ENCODE results near the gene ADM2.

Gene ADM2

DNA sequence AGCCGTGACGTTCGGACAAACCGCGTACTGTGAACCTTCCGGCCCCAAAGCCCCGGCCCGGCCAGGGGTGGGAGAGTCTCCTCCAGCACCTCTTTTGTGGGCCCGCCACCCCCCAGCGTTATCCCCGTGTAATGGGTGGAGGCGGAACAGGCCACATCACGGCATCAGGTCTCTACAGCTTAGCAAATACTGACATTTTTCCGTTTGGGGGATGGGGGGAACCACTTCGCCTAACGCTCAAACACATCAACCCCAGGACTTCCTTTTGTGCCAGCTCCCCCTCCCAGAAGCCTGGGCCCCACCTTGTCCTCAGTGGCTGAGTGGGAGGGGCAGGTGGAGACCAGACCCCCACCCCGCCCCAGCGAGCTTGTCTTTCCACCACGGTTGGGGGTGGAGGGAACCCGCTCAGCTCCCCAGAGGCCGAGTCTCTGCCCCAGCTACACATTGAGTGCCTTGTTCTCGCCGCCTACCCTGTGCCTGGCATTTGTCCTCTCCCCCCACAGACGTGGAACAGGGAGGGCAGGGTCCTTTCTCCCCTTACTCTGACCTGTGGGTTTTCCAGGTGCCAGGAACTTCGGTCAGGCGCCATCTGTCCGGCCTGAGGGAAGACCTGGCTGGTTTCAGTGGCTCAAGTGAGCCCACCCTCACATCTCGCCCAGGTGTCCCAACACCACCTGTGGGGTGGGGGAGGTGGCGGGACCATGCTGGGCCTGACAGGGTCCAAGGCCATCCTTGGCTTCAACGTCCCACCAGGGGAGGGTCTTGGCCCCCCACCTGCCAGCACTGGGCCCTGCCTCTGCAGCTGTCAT, 36.1 kb upstream of the ADM2 start:
- peak; percentile 30 for DNase-seq (ENCODE audit: low read depth)

DNA sequence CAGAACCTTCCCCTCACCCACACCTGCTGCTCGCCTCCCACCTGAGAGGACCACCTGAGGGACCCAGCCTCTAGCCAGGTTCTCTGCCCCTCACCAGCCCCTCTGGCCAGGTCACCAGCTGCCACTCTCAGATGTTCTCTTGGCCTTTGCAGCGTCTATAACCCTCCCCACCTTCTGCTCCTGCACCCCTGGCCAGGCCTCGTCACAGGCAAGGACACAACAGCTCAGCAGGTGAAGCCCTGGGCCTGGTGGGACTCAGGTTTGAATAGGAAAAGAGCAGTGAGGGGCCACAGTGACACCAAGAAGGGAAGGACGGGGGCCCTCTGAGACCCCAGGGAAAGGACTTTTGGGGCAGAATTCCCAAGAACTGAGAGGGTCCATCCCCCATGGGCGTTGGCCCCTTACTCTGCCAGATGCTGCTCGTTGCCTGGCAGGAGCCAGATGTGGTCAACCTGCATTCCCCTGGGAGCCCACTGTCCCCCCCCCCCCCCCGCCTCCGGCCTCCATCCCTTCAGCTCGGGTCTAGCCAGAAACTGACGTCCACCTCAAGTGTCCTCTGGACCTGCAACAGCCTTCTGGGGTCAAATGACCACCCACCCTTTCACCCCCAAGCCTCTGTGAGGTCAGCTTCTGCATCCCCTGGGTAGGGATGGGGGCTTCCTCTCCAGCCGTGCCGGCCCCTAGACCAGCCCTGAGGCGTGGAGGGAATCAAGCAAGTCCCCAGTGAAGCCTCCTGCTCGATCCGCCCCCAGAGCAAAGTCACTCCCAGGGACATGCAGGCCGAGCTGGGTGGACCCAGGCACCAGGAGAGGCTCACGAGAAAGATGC, 35.2 kb upstream of the ADM2 start:
- no peak for DNase-seq (ENCODE audit: low read depth)

DNA sequence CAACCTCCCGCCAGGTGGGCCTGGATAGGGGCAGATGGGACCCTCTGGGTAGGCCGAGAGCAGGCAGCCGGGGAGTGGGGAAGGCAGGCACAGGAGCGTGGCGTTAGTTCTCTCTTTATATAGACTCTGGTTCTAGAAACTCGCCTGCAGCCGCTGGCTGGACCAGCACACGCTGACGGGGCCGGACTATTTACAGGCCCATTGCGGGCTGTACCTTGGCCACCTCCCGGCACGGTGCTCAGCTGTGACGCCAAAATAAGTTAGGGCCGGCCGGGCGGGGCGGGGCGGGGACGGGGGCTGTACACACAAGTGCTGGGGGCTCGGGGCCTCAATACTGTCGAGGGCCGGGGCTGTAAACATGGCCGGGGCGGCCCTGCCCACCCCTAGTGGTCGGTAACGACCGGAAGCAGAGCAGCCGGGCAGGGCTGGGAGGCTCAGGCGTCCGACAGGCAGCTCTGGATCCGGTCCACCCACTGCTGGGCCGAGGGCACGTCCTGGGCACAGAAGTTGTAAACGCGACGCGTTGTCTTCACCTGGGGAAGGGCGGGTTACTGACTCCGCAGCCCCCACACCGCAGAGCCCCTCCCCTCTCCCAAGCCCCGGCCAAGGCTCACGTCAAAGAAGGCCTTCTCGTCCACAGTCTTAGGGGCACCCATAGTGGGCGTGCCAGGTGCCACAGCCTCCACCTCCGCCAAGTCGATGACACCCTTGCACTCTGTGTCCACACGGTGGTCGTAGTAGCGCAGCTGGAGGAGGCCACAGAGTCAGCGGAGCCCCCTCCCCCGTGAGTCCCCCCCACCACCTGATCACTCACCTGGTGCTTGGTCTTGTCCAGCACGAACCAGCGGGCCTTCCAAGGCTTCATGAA, 34.4 kb upstream of the ADM2 start:
- no peak for DNase-seq (ENCODE audit: low read depth)

DNA sequence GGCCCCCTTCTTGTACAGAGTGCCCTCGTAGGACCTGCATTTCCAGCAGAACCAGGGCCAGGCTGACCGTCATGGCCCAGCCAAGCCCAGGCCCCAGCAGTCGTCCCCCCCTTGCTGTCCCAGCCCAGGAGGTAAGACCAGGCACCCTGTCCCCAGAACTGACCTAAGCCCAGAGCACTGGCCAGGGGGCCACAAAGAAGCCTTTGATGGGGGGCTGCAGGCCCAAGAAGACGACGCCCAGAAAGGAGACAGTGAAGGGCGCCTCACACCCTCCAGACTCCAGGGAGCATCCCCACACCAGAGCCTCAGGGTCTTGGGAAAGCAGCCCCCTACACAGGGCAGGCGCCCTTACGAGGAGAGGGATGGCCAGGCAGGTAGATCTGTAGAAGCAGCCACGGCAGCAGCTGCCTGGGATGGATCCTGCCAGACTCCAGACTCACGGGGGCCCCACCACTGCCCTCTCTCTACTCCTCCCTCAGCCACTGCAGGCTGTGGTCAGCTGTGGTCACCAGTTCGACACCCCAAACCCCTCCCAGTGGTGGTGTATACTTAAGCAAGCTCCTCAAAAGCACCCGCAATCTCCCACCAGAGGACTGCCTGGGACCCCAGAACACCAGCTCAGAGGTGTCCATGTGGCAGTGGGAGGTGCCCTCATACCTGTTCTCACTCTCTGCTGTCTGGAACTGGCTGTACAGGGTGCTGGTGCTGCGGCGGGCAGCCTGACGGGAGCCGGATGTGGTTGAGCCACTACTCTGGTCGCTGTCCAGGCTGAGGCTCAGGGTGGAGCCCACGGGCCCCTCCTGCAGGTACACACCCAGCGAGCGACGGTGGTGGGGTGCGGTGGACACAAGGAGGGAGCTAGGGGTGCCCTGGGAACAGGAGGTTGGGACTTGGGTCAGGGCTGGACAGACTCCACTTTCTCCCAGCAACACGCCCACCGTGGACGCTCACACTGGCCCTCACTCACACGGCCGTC, 33.5 kb upstream of the ADM2 start:
- DNase-seq (ENCODE audit: low read depth), result no peak

DNA sequence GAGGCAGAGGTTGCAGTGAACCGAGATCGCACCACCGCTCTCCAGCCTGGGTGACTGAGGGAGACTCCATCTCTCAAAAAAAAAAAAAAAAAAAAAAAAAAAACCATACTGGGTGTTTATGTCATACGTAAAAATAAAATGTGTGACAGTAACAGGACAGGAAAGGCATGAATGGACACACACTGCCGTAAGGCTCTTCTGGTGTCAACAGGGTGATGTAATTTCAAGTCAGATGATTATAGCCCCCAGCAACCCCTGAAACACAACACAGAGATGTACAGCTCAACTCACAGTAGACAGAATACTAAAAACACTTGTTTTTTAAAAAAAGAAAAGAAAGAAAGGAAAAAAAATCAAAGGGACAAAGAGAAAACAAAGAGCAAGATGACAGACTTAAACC, 28.7 kb upstream of the ADM2 start:
- no peak for DNase-seq (ENCODE audit: low read depth)

DNA sequence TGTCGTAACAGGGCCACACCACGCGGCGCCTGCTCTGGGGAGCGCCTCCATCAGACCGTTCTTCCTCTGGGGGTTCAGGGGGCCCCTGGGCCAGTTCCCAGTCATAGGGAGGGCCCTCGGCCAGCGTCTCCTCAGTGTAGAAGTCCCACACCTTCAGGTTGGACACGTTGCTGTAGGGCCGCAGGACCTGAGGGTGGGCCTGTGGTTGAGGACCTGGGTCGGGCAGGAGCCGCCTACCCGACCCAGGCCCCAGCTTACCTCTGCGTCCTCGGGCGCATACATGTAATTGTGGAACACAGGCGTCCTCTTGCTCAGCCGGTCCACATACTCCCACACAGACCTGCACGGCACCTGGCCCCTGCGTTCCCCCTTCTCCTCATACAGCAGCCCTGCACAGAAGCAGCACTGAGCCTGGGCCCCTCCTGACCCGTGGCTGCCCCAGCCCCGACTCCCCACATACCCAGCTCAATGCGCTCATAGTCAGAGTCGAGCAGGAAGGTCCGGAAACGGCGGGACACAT, 26.7 kb upstream of the ADM2 start:
- DNase-seq (ENCODE audit: low read depth), result no peak

DNA sequence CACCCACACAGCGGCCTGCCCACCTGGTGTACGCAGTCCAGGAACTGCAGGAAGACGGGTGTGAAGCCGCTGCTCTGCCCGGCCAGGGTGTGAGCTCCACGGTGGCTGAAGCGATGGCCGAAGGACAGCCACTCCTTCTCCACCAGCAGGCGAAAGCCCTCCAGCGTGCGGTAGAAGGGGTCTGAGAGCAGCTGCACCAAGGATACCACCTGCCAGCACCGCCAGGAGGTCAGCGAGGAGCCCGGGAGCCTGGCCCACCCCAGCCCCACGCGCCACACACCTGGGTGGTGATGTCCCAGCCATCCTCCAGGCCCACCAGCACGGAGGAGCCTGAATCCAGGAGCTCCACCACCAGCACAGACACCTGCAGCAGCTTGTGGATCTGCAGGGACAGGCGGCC, 26.1 kb upstream of the ADM2 start:
- DNase-seq (ENCODE audit: low read depth), result no peak

DNA sequence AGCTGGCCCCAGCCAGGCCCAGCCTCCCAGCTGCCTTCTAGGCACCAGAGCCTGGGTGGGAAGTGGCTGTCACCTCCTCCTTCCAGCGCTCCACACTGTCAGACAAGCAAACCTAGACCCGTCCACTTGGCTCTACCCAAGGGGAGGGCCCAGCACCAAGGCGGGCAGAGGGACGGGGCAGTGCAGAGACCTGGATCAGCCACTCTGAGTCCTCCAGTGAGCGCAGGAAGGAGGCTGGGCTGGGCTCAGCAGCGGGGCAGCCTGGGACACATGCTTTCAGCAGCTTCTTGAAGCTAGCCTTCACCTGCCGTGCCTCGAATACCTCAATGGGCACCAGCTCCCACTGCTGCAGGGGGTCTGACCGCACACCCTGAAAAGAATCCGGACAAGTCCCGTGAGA, 25.3 kb upstream of the ADM2 start:
- DNase-seq (ENCODE audit: low read depth), result no peak

DNA sequence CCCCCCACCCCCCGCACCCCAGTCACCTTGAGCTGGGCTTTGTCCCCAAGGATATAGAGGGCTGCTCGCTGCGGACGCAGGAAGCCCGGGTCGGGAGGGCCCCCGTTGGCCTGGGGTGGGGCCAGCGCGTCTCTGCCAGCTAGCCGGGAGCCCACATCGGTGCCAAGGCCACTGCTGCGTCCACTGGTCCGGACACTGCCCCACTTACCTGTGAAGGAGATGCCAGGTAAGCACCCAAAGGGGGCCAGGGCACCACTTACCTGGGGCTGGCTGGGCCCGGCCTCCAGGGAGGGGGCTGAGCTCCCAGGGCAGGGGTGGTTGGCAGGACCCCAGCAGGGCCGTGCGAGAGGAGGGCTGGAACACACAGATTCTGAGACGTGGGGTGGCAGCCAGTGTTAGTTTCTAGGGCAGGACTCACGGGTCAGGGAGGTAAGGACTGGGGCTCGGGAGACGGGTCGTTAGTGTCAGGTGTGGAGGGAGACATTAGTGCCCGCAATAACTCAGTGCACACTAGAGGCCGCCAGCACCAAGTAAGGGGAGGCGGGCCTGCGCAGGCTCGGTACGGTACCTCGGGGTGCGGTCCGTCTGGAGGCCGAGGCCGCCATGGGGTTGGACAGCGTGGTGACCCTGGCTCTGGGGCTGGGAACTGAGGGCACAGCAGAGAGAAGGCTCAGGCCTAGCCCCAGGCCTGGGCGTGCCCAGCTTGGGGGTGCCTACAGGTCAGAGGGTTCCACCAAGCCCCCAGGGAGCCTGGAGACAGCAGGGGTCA, 24.7 kb upstream of the ADM2 start:
- DNase-seq (ENCODE audit: low read depth), result no peak

DNA sequence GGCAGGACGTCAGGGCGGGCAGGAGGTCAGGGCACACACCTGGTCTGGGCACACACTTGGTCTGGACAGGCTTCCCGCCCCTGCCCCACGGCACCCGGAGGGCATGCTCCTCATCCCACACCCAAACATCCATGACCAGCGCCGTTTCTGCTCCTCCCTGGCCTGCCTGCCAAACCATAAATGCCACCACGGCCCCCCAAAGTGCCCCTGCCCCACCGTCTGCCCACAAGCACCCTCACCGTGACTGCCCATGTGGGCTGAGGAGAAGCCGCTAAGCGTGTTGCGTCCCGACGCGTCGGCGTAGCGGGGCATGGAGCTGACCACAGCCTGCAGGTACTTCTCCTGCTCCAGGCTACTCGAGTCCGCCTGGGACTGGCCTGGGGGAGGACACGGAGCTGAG, 22.3 kb upstream of the ADM2 start:
- no peak for DNase-seq (ENCODE audit: low read depth)

DNA sequence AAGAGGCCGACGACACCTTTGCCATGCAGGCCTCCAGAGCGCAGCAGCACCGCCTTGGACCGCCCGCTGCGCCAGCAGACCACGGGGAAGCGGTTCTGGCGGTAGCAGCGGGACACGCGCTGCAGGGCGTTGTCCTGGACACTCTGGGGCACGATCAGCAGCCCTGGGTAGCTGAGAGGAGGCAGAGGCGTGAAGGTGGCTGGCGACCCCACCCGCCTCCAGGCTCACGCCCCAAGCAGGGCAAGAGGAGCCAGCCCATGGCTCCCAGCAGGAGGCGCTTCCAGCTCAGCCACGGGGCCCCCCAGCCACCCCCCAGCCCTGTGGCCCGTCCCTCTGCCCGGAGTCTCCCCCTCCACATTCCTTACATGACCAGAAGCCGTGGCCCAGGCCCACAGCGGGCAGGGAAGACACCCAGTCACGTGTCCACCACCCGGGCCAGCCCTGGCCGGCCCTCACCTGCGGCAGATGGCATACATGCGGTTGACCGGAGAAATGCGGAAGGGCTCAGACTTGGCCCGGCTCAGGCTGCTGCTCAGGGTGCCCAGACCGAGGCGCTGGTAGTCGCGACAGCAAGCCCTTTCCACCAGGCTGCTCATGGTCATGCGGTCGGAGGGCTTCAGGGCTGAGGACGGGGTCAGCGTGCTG, 21.7 kb upstream of the ADM2 start:
- no peak for DNase-seq (ENCODE audit: low read depth)

DNA sequence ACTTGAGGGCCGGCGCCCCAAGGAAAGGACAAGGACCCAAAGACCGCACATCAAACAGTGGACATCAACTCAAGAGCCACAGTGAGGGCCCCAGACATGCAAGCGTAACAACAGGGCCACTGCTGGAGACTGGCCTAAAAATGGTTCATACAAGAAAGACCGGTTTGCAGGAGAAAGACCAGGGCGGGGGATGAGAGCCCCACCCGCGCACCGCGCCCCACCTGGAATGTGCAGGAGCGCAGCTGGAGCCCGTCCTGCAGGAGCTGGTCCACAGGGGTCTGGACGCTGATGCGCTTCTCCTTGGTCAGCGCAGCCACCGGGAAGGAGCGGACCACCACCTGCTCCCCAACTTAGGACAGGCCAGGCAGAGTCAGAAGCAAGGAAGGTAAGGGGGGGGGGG, 20.4 kb upstream of the ADM2 start:
- no peak for DNase-seq (ENCODE audit: low read depth)

DNA sequence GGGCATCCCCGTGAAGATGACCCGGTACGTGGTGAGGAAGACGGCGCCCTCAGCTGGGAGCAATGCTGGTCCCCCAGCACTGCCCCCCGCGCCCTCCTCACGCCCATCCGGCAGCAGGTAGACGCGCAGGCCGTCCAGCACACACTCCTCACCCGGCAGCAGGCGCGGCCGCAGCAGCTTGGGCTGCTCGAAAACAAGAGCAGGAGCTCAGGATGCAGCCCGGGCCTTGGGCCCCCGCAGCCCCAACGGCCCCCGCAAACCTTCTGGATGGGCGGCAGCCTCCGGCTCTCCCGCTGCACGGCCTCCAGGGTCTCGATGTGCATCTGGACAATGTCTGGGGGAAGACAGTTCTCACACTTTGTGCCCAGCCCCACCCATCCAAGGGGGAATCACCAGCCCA, 19.8 kb upstream of the ADM2 start:
- no peak for DNase-seq (ENCODE audit: low read depth)

DNA sequence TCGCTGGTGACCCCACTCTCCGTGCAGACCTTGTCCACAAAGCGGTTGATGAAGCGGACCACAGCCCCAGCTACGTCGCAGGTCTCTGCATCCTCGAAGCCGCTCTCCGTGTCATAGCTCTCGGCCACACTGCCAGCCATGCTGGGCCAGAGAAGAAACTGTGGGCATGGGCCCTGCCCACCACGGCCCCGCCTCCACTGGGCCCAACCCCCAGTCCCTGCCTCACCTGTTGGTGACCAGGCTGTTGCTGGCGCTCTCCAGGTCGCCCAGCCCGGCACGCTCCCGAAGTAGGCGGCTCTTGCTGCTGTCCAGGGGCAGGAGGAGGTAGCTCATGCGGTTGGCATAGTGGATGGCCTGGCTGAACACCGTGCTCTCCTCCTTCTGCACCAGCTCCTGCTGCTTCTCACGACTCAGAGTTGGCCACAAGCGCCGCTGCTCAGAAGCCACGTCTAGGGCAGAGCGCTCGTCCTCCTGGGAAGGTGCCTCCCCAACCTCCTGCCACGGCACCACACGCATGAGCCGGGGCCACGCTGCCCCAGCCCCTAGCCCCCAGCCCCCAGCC, 19.3 kb upstream of the ADM2 start:
- DNase-seq (ENCODE audit: low read depth), result no peak

DNA sequence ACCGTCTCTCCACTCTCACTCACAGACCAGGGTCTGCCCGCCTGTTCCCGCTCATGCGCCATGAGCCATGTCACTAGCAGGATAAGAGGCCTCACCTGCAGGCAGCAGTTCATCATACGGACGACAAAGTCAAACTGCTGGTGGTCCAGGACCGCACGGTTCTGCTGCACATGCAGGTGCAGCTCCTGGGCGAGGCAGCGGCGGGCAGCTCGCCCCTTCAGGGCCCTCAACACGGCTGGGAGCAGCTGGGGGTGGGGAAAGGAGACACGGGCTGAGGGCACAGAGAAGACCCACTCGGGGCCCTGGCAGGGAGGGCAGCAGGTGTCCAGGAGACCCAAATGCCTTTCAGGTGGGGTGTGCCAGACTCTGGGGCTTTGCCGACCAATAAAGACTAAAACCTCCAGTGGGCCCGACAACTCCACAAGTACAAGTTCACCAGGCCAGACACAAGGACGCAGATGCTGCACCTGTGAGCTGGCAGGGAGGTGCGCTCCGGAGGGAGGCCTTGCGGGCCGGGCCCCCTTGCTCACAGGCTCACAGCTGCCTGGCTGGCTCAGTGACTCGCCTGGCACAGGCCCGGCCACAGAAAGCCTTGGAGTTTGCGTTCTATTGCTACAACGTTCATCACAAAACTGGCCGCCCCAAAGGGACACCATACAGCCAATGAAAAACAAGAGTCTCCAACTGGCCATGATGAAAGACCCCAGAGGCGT, 18.0 kb upstream of the ADM2 start:
- DNase-seq (ENCODE audit: low read depth), result no peak

DNA sequence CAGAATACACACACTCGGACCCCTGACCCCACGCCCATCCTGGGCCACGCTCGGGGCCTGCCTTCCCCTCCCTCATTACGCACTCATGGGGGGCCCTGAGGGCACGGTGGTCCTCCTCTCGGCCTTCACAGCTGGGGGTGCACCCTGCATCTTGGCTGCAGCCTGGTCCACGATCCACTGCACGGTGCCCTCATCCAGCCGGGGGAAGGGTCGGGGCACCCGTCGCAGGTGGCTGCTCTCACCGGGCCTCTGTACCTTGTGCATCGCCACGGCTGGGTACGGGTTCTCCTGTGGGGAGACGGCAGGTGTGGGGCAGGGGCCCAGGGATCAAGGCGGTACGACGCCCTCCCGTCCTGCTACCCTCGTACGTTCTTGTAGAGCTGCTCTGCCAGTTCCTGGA, 16.9 kb upstream of the ADM2 start:
- DNase-seq (ENCODE audit: low read depth), result no peak

DNA sequence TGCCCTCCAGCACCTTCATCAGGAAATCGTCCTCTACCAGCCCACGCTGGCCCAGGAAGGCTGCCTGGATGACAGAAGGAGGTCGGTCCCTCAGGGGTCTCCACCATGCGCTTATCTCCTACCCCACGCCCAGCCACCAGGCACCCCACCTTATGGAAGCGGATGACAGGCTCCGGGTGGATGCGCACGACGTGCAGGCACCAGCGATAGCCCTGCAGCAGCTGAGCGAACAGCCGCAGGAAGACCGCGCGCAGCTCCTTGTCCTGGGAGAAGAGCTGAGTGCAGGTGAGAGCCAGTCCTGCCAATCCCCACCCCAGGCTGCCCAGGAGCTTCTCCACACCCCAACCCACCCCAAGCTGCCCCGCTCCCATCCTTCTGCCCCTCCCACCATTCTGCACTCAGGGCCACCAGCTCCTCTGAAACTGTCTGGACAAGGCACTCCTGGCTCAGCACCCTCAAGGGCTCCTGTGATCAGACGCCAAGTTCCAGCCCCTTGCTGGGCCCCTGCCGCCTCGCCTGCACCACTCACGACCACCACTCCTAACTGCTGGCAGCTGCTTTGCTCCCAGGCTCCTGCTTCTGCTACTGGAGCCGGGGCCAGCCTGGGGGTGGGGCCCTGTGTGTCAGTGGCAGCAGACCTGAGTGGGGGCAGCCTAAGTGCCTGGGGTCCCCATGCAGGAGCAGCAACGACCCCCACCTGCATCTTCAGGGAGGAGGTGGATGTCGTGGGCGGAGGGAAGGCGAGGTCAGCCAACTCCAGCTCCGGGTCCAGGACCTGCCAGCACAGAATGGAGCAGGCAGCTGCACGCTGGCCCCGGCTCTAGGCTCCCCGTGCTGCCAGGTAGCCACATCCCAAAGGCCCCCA, 16.0 kb upstream of the ADM2 start:
- DNase-seq (ENCODE audit: low read depth), result no peak

DNA sequence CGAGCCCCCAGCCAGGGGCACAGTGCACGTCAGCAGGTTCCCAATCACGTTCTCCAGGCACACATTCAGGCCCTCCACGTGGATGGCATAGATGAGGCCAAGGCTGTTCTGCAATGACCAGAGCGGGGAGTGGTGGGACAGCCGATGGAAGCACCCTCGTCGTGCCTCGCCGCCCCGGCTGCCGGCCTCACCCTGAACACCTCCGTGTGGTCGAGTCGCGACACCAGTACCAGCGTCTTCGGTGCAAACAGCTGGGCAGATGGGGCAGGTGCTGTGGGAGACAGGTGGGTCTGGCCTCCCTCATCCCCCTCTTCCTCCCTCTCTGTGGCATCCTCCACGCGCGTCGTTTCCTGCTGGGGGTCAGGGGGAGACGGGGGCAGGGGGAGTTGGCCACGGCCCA, 14.0 kb upstream of the ADM2 start:
- no peak for DNase-seq (ENCODE audit: low read depth)

All from stimulated activated CD8-positive, alpha-beta memory T cell treated with anti-CD3 and anti-CD28 coated beads, Interleukin-12 subunit alpha, Interleukin-12 subunit beta, amount 100 ng/mL, for 4 hours (primary cell).